ENCODE measurements around the gene RYR1.
"Not testable (repeated sequence)": the region's sequence is repeated elsewhere in the genome, so short reads cannot be mapped to it uniquely, and the experiment has no call there.

Gene RYR1

GRCh38 chr19:38517980-38518379, 84.5 kb downstream of the RYR1 start:
- DNase-seq: not testable (repeated sequence)

- no peak for DNase-seq
These were observed 85.7 kb downstream of the RYR1 start for GRCh38 chr19:38519168-38519567.

- no peak for DNase-seq
These were observed 86.5 kb downstream of the RYR1 start for GRCh38 chr19:38519988-38520387.

- DNase-seq: no peak
These were observed 89.4 kb downstream of the RYR1 start for GRCh38 chr19:38522915-38523314.

- DNase-seq: no peak
These were observed 89.8 kb downstream of the RYR1 start for GRCh38 chr19:38523319-38523718.

- DNase-seq: no peak
These were observed 90.9 kb downstream of the RYR1 start for GRCh38 chr19:38524369-38524768.

GRCh38 chr19:38524994-38525634, 91.6 kb downstream of the RYR1 start:
- no peak for DNase-seq

- DNase-seq: no peak
These were observed 92.9 kb downstream of the RYR1 start for GRCh38 chr19:38526430-38526829.

GRCh38 chr19:38527466-38528136, 94.1 kb downstream of the RYR1 start:
- no peak for DNase-seq

- no peak for DNase-seq
These were observed 94.8 kb downstream of the RYR1 start for GRCh38 chr19:38528213-38528755.

- no peak for DNase-seq
These were observed 95.4 kb downstream of the RYR1 start for GRCh38 chr19:38528931-38529330.

GRCh38 chr19:38531515-38531914, 98.0 kb downstream of the RYR1 start:
- no peak for DNase-seq

- no peak for DNase-seq
These were observed 99.4 kb downstream of the RYR1 start for GRCh38 chr19:38532939-38533338.

- no peak for DNase-seq
These were observed 101.1 kb downstream of the RYR1 start for GRCh38 chr19:38534574-38534973.

- no peak for DNase-seq
These were observed 101.7 kb downstream of the RYR1 start for GRCh38 chr19:38535212-38535611.

- no peak for DNase-seq
These were observed 103.8 kb downstream of the RYR1 start for GRCh38 chr19:38537071-38537936.

- DNase-seq: peak in 1 of 2 donors; percentile 40
These were observed 104.9 kb downstream of the RYR1 start for GRCh38 chr19:38538386-38538785.

- no peak for DNase-seq
These were observed 105.5 kb downstream of the RYR1 start for GRCh38 chr19:38538793-38539528.

GRCh38 chr19:38539751-38540150, 106.3 kb downstream of the RYR1 start:
- no peak for DNase-seq

GRCh38 chr19:38542040-38542439, 108.5 kb downstream of the RYR1 start:
- DNase-seq: no peak

GRCh38 chr19:38543286-38543806, 109.9 kb downstream of the RYR1 start:
- DNase-seq: no peak

GRCh38 chr19:38543807-38544568, 110.5 kb downstream of the RYR1 start:
- peak; percentile 17 to 48 for DNase-seq

Data from hippocampal formation (tissue), 2 donors.